ENCODE results near the gene PLAAT2. TPM values are rescaled to one million over a fixed set of nuclear protein-coding genes. Genes with fewer than 3 reads are reported as not detected.

The PLAAT2 gene
- total RNA-seq, 1 experiment from 2014 or later: 0.58 TPM

GRCh38 chr11:63508009-63508408 lies 55.2 kb downstream of the PLAAT2 start:
- Mint-ChIP-seq H3K27me3 (ENCODE audit: insufficient read depth, unreplicated experiment) (no peaks in the 10 kb centered on the region), H3K4me3 (ENCODE audit: unreplicated experiment) (no peak overlapping the region), H3K9me3 (ENCODE audit: unreplicated experiment) (no peaks in the 10 kb centered on the region), H3K4me1 (ENCODE audit: insufficient read depth, unreplicated experiment) (no peaks in the 10 kb centered on the region), H3K36me3 (ENCODE audit: insufficient read depth, unreplicated experiment) (no peaks in the 10 kb centered on the region), H3K27ac (ENCODE audit: low read depth, unreplicated experiment) (no peak overlapping the region)
- no TSS peak for BruUV-seq (replicated peaks)
- ChIA-PET CTCF (interaction anchor here (0.7 to 1.8 kb wide), 3 partner anchors 26 to 114 kb away, joined by 3 to 5 read pairs (median 3); no protein-coding TSS in a partner anchor), POLR2A (no interaction called here)
- peak; percentile 35 for DNase-seq (ENCODE audit: unreplicated experiment)
- TF ChIP-seq CTCF (IDR thresholded peaks at IDR 0.05; ENCODE audit: unreplicated experiment): no peak
- intact Hi-C loops (cut with micrococcal nuclease): no loop called here

GRCh38 chr11:63507511-63507910 lies 55.7 kb downstream of the PLAAT2 start:
- no peaks in the 10 kb centered on the region for H3K9me3 Mint-ChIP-seq (ENCODE audit: unreplicated experiment)
- no peaks in the 10 kb centered on the region for H3K27me3 Mint-ChIP-seq (ENCODE audit: insufficient read depth, unreplicated experiment)
- BruUV-seq (replicated peaks): no TSS peak
- no peaks in the 10 kb centered on the region for H3K36me3 Mint-ChIP-seq (ENCODE audit: insufficient read depth, unreplicated experiment)
- H3K4me3 Mint-ChIP-seq (ENCODE audit: unreplicated experiment): no peak overlapping the region
- no peaks in the 10 kb centered on the region for H3K4me1 Mint-ChIP-seq (ENCODE audit: insufficient read depth, unreplicated experiment)
- H3K27ac Mint-ChIP-seq (ENCODE audit: low read depth, unreplicated experiment): no peak overlapping the region
- no peak for DNase-seq (ENCODE audit: unreplicated experiment)
- ChIA-PET POLR2A (no interaction called here), CTCF (interaction anchor here (0.6 to 1.8 kb wide), 4 partner anchors 25 to 172 kb away, joined by 3 to 5 read pairs (median 3); no protein-coding TSS in a partner anchor)
- intact Hi-C loops (cut with micrococcal nuclease): no loop called here
- TF ChIP-seq CTCF (IDR thresholded peaks at IDR 0.05; ENCODE audit: unreplicated experiment): no peak

- Mint-ChIP-seq H3K4me3 (ENCODE audit: unreplicated experiment) (no peak overlapping the region), H3K27ac (ENCODE audit: low read depth, unreplicated experiment) (no peak overlapping the region), H3K4me1 (ENCODE audit: insufficient read depth, unreplicated experiment) (no peaks in the 10 kb centered on the region), H3K9me3 (ENCODE audit: unreplicated experiment) (no peaks in the 10 kb centered on the region), H3K27me3 (ENCODE audit: insufficient read depth, unreplicated experiment) (no peaks in the 10 kb centered on the region), H3K36me3 (ENCODE audit: insufficient read depth, unreplicated experiment) (no peaks in the 10 kb centered on the region)
- POLR2A ChIA-PET: no interaction called here
- no TSS peak for BruUV-seq (replicated peaks)
- DNase-seq (ENCODE audit: unreplicated experiment): no peak
- no peak for TF ChIP-seq CTCF (IDR thresholded peaks at IDR 0.05; ENCODE audit: unreplicated experiment)
- intact Hi-C loops (cut with micrococcal nuclease): no loop called here
- CTCF ChIA-PET: interaction anchor here (0.5 to 1.8 kb wide), 3 partner anchors 27 to 248 kb away, joined by 3 to 5 read pairs (median 3); no protein-coding TSS in a partner anchor
These were observed 56.3 kb downstream of the PLAAT2 start for GRCh38 chr11:63506876-63507275.

GRCh38 chr11:63505857-63506528 lies 57.2 kb downstream of the PLAAT2 start, which contains the start of gene LGALS12:
Gene LGALS12 (plus strand): TSS chr11:63506084. CDS start chr11:63506459, 375 bp downstream.
- TF ChIP-seq CTCF (IDR thresholded peaks at IDR 0.05; ENCODE audit: unreplicated experiment): no peak
- no peaks in the 10 kb centered on the region for H3K27me3 Mint-ChIP-seq (ENCODE audit: insufficient read depth, unreplicated experiment)
- DNase-seq (ENCODE audit: unreplicated experiment): no peak
- intact Hi-C loops (cut with micrococcal nuclease): no loop called here
- CTCF ChIA-PET: no interaction called here
- H3K4me3 Mint-ChIP-seq (ENCODE audit: unreplicated experiment): no peak within 1 kb of the TSS
- no peaks in the 10 kb centered on the region for H3K36me3 Mint-ChIP-seq (ENCODE audit: insufficient read depth, unreplicated experiment)
- no TSS peak for BruUV-seq (replicated peaks)
- no peaks in the 10 kb centered on the region for H3K4me1 Mint-ChIP-seq (ENCODE audit: insufficient read depth, unreplicated experiment)
- no peaks in the 10 kb centered on the region for H3K9me3 Mint-ChIP-seq (ENCODE audit: unreplicated experiment)
- H3K27ac Mint-ChIP-seq (ENCODE audit: low read depth, unreplicated experiment): no peak within 1 kb of the TSS
- POLR2A ChIA-PET: interaction anchor here (0.6 kb wide), 1 partner anchor 53 kb away, joined by 3 read pairs; no protein-coding TSS in a partner anchor

Measured in MCF 10A (cell line).